Keratinocyte (primary cell): Measurements from ENCODE around the gene OTOR. TPM values are rescaled to one million over a fixed set of nuclear protein-coding genes. Genes with fewer than 3 reads are reported as not detected.

Experiments
- DNase-seq: peaks from one replicate; pipeline ENCODE4 v3.0.0-alpha.2; 2011; ENCODE audit warnings: low read depth, missing footprints, low spot score
- FAIRE-seq: peaks from 2 replicates; lab custom pipeline; 2011; peaks lifted over from hg19 to GRCh38; lab: Jason Lieb, UNC
- H2AFZ ChIP-seq: 2 replicates; pipeline ENCODE4 v1.6.0; 2012; ENCODE audit warnings: low read length, control low read depth, inconsistent platforms; ENCODE audit not compliant: control insufficient read depth
- H3K27ac ChIP-seq: 2 replicates; pipeline ENCODE4 v1.5.1; 2011; ENCODE audit warnings: low read length; ENCODE audit not compliant: control insufficient read depth, insufficient read depth
- H3K27me3 ChIP-seq: 3 replicates; pipeline ENCODE4 v1.6.0; 2011; ENCODE audit warnings: low read length; ENCODE audit not compliant: control insufficient read depth, insufficient read depth; ENCODE audit errors: extremely low read depth
- H3K36me3 ChIP-seq, 2 experiments: 2 replicates in 1 of 2; 3 replicates in 1 of 2; pipeline ENCODE4 v1.5.1; 2011; ENCODE audit warnings: low read length in 2 of 2, mild to moderate bottlenecking in 1 of 2; ENCODE audit not compliant: control insufficient read depth in 2 of 2, insufficient read depth in 2 of 2; ENCODE audit errors: extremely low read depth in 1 of 2
- H3K4me1 ChIP-seq: 3 replicates; pipeline ENCODE4 v1.5.1; 2011; ENCODE audit warnings: low read length; ENCODE audit not compliant: control insufficient read depth, insufficient read depth; ENCODE audit errors: extremely low read depth
- H3K4me2 ChIP-seq: 3 replicates; pipeline ENCODE4 v1.6.0; 2011; ENCODE audit warnings: low read depth, low read length; ENCODE audit not compliant: control insufficient read depth, insufficient read depth; ENCODE audit errors: extremely low read depth
- H3K4me3 ChIP-seq, 3 experiments: fragments of 200-600 bp in 1 of 3; sonication (generic) in 1 of 3; 2 replicates in 2 of 3; 3 replicates in 1 of 3; pipeline ENCODE4 v1.5.1; 2011 to 2016; ENCODE audit warnings: low read length in 3 of 3, mild to moderate bottlenecking in 3 of 3, control low read depth in 2 of 3, inconsistent platforms in 1 of 3, low read depth in 1 of 3, mixed read lengths in 1 of 3, mixed run types in 1 of 3, moderate library complexity in 1 of 3; ENCODE audit not compliant: control insufficient read depth in 2 of 3, insufficient read depth in 2 of 3; ENCODE audit errors: extremely low read depth in 1 of 3
- H3K79me2 ChIP-seq: 2 replicates; pipeline ENCODE4 v1.6.0; 2012; ENCODE audit warnings: low read length; ENCODE audit not compliant: control insufficient read depth, insufficient read depth
- H3K9ac ChIP-seq: 3 replicates; pipeline ENCODE4 v1.6.0; 2011; ENCODE audit warnings: low read length; ENCODE audit not compliant: control insufficient read depth, insufficient read depth; ENCODE audit errors: extremely low read depth
- H3K9me1 ChIP-seq: 3 replicates; pipeline ENCODE4 v1.6.0; 2011; ENCODE audit warnings: low read length; ENCODE audit not compliant: control insufficient read depth, insufficient read depth; ENCODE audit errors: extremely low read depth
- H3K9me3 ChIP-seq: 2 replicates; pipeline ENCODE4 v1.5.1; 2012; ENCODE audit warnings: low read depth, low read length; ENCODE audit not compliant: control insufficient read depth
- H4K20me1 ChIP-seq: 3 replicates; pipeline ENCODE4 v1.6.0; 2011; ENCODE audit warnings: low read length; ENCODE audit not compliant: control insufficient read depth, insufficient read depth; ENCODE audit errors: extremely low read depth
- EZH2 ChIP-seq: IDR thresholded peaks from one replicate; pipeline ENCODE4 v1.6.1; 2012; ENCODE audit warnings: inconsistent platforms, mild to moderate bottlenecking, low read length, moderate library complexity
- dilution Hi-C: fragments of 300-500 bp; cut with MboI; formaldehyde crosslinking; loops from one replicate; pipeline ENCODE4 v1.7.0; 2020; ENCODE audit warnings: low sequenced_read_pairs; ENCODE audit not compliant: extremely low pct_ligation_motif_present
- polyA plus RNA-seq, 5 experiments: library from polyadenylated mRNA; depleted of rRNA in 3 of 5; stranded (reverse) in 3 of 5; stranded (forward) in 1 of 5; unstranded in 1 of 5; fragments of >200 nt; gene quantifications; 1 replicate in 1 of 5; 2 replicates in 3 of 5; 3 replicates in 1 of 5; pipeline versions ENCODE4 v1.2.1 to v1.2.3, GENCODE V29; 2011 to 2012; ENCODE audit warnings: missing spikeins in 2 of 5, low read depth in 1 of 5, low replicate concordance in 1 of 5
- TF ChIP-seq, protein P1 (sequence below), 3 experiments: IDR thresholded peaks in 1 of 3; conservative IDR thresholded peaks in 1 of 3; optimal IDR thresholded peaks in 1 of 3; 2 replicates in 2 of 3; 3 replicates in 1 of 3; pipeline versions ENCODE3 to v1.5.1; 2011; ENCODE audit warnings: low read length in 3 of 3, mild to moderate bottlenecking in 3 of 3, moderate library complexity in 2 of 3, control low read depth in 1 of 3, inconsistent platforms in 1 of 3; ENCODE audit not compliant: insufficient read depth in 2 of 3; ENCODE audit errors: extremely low read depth in 1 of 3

OTOR gene
- polyA plus RNA-seq, 1 donor (not counting 4 experiments of a cell fraction or from before 2014, with no cell fraction given), result not detected

DNA sequence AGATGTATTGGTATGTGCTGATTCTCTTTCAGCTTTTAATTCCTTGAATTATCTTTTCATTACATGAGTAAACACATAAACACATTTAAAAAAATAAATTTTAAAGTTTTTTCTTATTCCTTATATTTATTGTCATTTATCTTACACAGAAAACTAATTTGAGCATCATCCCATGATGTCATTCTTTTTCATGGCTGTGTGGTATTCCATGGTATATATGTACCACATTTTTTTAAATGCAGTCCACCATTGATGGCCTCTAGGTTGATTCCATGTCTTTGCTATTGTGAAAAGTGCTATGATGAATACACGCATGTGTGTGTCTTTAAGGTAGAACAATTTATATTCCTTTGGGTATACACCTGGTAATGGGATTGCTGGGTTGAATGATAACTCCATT, 33.3 kb downstream of the OTOR start:
- no peak for FAIRE-seq
- dilution Hi-C loops, result no loop called here

DNA sequence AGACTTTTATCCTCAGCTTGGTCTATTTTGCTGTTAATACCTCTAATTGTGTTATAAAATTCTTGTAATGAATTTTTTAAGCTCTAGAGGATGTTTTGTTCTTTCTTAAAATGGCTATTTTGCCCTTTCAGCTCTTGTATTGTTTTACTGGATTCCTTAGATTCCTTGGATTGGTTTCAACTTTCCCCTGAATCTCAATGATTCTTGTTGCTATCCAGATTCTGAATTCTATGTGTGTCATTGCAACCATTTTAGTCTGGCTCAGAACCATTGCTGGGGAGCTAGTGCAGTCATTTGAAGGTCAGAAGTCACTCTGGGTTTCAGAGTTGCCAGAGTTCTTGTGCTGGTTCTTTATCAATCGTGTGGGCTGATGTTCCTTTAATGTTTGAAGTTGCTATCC, 37.1 kb downstream of the OTOR start:
- H3K79me2 ChIP-seq, result no peaks in the 10 kb centered on the region
- no peaks in the 10 kb centered on the region for H3K9me3 ChIP-seq
- no peak for DNase-seq
- no peak overlapping the region for H2AFZ ChIP-seq
- no peak overlapping the region for H3K27ac ChIP-seq
- no peak overlapping the region for H3K4me3 ChIP-seq
- no peak overlapping the region for H3K4me2 ChIP-seq
- no peaks in the 10 kb centered on the region for H3K27me3 ChIP-seq
- dilution Hi-C loops, result no loop called here
- no peaks in the 10 kb centered on the region for H3K4me1 ChIP-seq
- no peak for FAIRE-seq
- H3K36me3 ChIP-seq, result no peaks in the 10 kb centered on the region
- H3K9ac ChIP-seq, result no peak overlapping the region
- H3K9me1 ChIP-seq, result no peaks in the 10 kb centered on the region
- H4K20me1 ChIP-seq, result no peaks in the 10 kb centered on the region
- TF ChIP-seq EZH2, result no peak
- TF ChIP-seq, protein P1, sequence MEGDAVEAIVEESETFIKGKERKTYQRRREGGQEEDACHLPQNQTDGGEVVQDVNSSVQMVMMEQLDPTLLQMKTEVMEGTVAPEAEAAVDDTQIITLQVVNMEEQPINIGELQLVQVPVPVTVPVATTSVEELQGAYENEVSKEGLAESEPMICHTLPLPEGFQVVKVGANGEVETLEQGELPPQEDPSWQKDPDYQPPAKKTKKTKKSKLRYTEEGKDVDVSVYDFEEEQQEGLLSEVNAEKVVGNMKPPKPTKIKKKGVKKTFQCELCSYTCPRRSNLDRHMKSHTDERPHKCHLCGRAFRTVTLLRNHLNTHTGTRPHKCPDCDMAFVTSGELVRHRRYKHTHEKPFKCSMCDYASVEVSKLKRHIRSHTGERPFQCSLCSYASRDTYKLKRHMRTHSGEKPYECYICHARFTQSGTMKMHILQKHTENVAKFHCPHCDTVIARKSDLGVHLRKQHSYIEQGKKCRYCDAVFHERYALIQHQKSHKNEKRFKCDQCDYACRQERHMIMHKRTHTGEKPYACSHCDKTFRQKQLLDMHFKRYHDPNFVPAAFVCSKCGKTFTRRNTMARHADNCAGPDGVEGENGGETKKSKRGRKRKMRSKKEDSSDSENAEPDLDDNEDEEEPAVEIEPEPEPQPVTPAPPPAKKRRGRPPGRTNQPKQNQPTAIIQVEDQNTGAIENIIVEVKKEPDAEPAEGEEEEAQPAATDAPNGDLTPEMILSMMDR (optimal IDR thresholded peaks at IDR 0.05 in 1 of 3, IDR thresholded peaks at IDR 0.05 in 1 of 3, conservative IDR thresholded peaks at IDR 0.05 in 1 of 3; ENCODE audit: extremely low read depth in 1 of 3, insufficient read depth in 2 of 3, low read length in 3 of 3), result no peak

More for the DNA sequence above, 33.3 kb downstream of the OTOR start:
- Histone ChIP-seq H4K20me1 (no peaks in the 10 kb centered on the region), H3K9me3 (no peaks in the 10 kb centered on the region), H3K79me2 (no peaks in the 10 kb centered on the region), H3K4me2 (no peak overlapping the region), H2AFZ (no peak overlapping the region), H3K4me3 (no peak overlapping the region), H3K27ac (no peak overlapping the region), H3K4me1 (no peaks in the 10 kb centered on the region), H3K27me3 (no peaks in the 10 kb centered on the region), H3K36me3 (no peaks in the 10 kb centered on the region), H3K9ac (no peak overlapping the region), H3K9me1 (no peaks in the 10 kb centered on the region)
- no peak for DNase-seq
- TF ChIP-seq EZH2, result no peak
- TF ChIP-seq, protein P1 (optimal IDR thresholded peaks at IDR 0.05 in 1 of 3, IDR thresholded peaks at IDR 0.05 in 1 of 3, conservative IDR thresholded peaks at IDR 0.05 in 1 of 3; ENCODE audit: extremely low read depth in 1 of 3, insufficient read depth in 2 of 3, low read length in 3 of 3), result no peak

Other genes with a start within 250 kb of the OTOR start
- 14.2 to 16.1 TPM (median 15.8 TPM) in 3 replicates for gene KIF16B, start 174.9 kb upstream of the OTOR start, polyA plus RNA-seq
- gene SNRPB2, start 18.3 kb upstream of the OTOR start, polyA plus RNA-seq, result 34.4 to 75.8 TPM (median 52.7 TPM) in 3 replicates